Left hindlimb (tissue), 1 donor: ENCODE measurements around the gene TACC2.

Experiments used
- DNase-seq: peaks from one replicate; pipeline ENCODE4 v3.0.0-alpha.2; 2018

The TACC2 gene

DNA sequence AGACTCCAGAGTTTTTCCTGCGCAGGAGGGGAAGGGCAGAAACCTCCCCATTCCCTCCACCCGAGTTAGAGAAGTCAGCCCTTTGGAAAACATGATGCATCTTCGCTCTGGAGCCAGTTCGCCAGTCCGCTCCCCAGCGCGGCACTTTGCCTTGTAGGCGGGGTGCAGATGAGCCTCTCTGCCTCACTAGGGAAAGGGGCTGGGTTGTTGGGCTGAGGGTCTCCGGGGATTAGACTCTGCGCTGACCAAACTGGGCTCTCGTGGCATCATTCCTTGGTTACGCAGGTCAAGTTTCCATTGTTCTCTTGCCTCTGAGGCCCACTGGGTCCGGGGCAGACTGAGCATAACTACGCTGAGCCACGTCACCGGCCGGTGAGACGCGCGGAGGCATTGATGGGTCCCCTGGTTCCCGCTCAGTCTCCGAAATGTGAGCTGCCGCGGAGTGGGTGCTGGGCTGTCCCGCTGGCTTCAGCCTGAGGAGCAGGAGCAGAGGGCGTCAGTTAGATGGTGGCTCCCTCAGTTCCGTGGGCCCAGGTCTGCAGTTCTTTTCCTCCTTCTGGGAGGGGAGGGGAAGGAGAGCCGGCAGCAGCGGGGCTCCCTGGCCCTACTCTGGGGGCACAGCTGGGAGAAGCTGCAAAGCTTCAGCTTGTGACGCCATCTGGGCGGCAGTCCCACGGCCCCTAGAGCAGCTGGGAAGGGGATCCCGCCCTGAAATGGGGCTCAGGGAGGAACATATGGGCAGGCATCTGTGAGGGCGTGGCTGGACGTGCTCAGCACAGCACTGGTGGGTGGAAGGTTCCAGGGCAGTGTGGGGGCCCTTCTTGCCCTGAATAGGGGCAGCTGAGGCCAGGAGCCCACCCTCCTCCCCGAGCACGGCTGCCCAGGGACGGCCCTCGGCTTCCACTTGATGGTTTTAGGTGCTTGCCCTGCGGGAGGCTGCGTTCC, 160.9 kb downstream of the TACC2 start:
- peak; percentile 91 for DNase-seq

DNA sequence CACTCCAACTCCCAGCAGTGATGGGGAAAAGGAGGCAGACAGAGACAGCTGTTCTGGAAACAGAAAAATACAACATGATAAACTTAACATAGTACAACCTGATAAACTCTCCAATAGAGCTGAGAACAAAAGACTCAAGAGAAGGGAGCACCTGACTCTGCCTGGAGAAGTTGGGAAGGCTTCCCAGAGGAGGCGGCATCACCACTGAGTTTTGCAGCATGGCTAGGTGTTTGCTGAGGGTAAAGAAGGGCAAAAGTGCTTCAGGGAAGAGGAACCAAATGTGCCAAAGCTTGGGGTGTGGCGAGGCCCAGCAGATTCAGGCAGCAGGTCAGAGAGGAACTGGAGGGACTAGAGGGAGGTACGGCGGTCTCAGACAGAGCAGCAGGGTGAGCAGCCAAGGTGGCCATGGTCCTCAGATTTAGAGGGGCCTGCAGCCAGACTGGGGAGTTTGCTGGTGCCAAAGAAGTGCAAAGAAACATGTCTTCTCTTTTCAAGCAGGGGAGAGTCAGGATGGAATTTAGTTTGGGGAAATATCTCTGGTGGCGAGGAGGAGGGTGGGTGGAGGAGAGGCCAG, 162.2 kb downstream of the TACC2 start:
- no peak for DNase-seq

DNA sequence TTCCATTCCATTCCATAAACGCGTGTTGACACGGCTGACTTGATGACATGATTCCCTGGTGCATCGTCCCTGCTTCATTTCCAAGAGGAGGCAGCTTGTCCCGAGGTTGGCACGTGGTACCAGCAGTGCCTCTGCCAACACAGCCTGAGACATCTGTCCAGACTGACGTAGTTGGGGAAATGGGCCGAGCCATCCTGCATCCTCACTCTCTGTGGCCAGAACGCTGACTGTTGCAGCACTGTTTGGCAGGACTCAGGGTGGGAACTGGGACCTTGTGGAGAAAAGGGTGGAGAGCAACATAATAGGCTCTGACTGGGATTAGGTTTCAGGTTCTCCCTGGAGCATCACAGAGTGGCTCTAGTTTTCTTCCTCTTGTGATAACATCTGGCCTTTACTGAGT, 163.6 kb downstream of the TACC2 start:
- DNase-seq: peak; percentile 91

DNA sequence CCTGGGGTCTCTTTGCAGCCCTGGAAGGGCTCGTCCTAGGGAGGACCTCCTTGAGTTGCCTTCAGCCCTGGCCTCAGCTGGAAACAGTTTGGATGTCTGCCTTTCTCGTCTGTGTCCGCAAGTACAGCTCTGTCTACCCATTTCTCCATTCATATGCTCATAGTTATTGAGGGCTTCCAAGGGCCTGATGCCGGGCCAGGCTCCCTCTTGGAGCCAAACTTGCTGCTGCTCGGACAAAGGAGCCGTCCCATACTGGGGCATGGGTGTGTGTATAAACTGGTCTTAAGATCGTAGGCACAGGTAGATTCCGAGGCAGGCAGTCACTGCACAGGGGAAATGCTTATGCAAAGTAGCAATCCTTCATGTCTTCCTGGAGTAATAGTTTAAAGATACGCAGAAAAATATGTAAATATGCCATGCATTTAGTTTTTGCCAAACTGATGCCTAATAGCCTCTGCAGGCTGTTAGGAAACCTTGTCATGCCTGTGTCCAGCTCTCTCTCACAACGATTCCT, 165.1 kb downstream of the TACC2 start:
- DNase-seq: no peak

DNA sequence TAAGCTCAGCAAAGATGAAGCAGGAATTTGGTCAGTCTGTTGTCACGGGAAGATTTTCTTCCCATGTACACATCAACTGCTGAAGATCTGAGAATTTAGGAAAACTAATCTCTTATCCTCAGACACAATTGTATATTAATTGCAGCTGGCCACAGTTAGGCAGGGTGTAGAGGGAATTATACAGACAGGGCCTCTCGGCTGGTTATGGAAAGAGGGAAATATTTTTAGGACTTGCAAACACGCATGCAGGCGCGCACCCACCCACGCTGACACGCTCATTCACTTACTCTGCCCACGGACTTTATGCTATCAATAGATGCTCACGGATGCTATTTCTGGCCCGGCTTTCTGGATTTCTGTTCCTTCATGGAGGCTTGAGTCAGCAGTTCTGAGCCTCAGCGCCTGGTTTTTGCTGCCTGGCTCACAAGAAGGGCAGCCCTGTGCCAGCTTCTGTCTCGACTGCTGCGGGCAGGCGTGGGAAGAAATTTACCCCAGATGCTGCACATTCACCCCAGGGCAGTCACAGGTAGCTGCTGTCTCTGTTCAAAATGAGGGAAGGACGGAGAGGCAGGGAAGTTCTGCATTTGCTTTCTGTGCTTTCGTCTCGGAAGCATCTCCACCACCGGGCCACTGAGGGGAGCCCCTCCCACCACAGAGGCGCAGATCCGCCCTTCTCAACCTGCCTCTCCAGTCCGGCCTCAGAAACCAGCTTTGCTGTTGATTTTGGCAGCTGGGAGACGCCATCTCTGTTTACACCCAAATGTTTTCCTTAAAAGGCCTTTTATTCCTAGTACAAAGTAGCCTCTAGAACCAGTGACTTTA, 165.8 kb downstream of the TACC2 start:
- DNase-seq: peak; percentile 66

DNA sequence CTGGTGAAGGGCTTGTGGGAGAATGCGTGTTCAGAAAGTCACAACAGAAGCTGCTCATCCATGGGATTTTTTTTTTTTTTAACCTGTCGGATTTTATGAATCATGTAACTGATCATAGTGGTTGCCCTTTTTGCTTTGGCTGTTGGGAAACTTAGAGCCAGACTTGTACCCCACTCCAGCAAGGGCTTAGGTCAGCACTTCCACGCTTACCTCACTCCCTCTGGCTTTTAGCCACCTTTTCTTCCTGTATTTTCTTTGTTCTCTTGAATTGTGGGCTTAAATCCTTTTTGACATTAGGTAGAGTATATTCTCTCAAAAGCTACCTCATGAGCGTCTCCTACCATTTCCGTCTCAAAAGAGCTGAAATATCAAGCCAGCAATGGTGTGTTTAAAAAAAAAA, 168.5 kb downstream of the TACC2 start:
- DNase-seq: no peak

DNA sequence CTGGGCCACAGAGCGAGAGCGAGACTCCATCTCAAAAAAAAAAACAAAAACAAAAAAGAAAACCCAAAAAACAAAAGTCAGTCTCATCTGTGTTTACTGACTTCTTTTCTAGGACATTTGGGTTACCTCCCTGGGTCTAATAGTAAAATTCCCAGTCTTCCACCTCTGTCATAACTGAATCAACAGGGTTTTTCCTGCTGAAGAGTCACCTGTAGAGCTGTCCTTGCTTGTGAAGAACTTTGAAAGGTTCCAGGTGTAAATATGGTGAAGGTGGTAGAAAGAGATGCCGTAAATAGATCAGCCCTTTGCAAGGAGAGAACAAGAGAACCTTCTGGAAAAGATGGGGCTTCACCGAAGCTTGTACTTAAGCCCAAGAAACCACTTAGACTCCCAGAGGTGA, 169.4 kb downstream of the TACC2 start:
- no peak for DNase-seq

DNA sequence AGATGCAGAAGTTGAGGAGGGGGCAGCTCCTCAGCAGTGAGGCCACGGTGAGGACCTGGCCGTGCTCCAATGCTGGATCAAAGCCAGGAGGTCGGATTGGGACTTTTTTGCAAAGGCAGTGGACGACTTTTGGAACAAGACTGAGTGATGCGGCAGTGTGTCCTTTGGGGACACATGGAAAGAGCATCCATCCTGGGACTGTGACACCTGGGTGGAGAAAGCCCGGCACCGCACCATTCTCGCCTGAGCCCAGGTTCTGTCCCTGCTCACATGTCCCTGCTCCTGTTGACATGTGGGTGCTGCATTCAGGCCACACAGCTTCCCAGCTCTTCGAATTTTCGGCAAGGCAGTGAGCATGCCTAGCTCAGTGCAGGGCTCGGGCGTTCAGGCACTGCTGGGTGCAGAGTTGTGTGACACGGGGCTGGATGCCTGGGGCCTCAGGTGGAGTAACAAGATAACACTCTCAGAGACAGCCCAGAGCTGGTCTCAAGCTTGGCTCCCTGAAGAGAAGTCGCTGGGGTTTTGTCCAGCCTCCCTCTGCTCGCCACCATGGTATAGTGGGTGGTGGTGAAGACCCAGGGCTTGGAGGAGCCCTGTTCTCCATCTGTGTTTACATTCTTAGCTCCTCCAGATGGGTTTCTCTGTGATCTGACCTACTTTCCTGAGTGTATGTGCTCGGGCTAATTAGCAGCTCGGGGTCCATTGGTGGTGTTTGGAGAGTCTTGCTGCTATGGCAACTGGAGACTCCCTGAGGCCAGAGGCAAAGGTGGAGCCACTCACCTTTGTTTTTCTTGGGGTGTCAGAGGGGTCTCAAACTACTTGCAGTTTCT, 170.4 kb downstream of the TACC2 start:
- no peak for DNase-seq

DNA sequence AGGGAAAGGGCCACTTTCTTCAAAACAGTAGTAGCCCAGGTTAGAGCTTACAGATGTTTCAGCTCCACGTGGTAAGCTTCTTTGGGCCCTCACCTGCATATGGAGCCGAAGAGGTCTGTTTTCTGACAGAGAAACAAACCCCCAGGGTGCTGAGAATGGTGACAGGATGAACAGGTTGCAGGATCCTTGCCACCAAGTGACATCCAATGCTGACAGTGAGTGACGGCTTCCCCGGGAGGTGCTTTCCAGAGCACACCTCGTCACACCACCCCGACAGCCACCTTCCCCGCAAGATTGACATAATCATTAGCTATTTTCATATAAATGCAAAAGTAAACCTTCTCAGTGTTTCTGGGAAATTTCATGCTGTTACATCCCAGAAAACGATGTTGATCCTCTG, 172.8 kb downstream of the TACC2 start:
- no peak for DNase-seq

DNA sequence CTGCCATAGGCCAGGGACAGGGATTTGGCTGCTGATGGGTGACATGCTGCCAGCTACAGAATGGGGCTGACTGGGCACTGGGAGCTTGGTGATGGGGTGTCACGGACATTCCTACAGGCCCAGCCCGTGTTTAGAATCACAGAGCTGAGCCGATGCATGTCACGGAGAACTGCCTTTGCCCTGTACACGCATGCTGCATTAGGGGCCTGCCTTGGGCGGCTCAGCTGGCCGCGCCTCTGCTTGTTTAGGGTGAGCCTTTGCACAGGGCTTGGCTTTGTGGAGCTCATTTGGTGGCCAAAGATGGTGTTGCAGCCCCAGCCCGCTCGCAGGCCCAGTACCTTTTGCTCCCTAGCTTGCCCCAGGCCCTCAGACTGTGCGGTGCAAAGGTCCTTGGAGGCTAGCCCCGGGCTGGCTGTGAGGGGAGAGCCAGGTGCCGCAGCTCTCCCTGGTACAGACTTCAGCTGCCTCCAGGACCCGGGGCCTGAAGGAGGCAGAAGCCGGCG, 173.8 kb downstream of the TACC2 start:
- no peak for DNase-seq

DNA sequence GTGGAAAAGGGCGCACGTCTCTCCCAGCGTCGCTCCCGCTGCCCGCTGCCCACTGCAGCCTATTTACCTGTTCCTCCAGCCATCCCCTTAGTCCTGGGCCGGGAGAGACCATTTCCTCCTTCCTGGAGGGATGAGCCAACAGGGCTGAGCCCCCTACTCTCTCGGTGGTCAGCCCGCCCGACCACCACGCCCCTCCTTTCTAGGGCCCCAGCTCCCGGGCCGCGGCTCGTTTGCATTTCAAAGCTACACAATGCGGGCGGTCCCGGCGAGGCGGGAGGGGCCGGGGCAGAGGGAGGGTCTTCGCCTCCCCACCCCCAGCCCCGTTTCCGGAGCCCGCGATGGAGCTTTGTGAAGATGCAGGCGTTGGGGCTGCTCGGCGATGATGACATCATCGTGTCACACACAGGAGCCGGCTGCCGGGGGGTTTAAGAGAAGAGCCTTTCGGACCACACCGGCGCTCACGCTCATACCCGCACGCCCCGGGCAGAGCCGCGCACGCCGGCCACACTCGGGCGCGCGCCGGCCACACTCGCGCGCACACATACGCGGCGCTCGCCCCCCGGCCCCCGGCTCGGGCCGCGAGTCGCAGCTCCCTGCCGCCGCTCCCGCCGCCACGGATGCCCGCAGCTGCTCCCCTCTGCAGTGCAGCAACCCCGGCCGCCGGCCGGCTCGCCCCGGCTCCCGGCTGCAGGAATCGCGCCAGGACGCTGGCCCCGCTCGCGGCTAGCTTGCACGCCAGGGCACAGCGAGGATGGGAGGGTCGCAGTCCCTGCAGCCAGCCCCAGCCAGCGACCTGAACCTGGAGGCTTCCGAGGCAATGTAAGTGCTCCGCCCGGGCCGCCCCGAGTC, 174.4 kb downstream of the TACC2 start:
- no peak for DNase-seq

DNA sequence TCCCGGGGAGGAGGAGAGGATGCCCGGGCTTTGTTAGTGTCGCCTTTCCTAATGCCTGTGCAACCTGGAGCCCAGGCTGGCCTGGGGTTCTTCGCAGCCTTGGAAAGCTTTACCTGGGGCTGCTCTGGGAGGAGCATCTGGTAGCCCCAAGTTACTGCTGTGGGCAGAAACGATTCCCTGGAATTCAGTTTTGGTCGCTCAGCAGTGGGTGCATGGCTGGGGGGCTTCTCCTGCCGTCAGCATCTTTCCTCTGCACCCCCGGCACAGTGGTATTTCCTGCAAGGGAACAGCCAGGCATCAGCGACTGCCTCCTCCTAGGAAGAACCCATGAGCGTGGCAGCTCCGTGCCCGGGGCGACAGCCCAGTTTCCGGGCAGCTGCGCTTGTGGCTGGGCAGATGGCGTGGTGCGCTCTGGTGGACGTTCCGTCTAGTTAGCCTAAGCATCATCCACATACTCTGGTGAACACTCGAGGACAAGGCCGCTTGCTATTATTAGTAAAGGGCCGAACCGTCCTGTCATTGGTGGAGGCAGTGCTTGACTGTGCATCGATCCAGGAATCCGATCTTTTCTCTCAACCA, 175.1 kb downstream of the TACC2 start:
- no peak for DNase-seq

DNA sequence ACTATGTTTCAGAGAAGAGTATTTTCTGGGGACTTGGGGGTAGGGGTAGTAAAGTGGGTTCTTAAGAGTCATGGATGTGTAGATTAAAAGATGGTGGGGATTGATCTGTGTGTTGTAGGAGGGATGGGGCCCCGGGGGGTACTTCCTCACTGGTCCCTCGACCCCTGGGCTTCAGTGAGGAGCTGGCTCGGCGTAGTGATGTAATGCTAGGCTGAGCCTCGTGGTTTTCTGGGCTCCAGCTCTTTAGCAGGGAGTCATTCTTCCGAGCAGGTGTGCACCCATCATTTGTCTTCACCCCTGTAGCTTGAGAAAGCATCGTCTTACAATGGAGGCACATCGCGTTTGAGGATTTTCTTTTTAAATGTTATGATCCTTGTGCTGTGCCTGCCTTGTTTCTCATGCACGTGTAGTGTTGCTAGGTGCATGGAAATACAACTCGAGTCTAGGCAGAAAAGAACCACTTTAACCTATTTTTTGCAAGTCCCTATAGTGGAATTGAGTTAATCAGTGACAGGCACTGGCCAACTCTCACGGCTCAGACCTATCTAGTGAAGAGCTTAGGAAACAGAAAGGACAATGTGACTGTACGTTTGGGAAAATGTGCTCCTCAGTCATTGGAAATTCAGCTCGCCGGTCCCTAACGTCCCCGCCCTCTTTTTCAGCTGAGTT, 176.0 kb downstream of the TACC2 start:
- DNase-seq: no peak

DNA sequence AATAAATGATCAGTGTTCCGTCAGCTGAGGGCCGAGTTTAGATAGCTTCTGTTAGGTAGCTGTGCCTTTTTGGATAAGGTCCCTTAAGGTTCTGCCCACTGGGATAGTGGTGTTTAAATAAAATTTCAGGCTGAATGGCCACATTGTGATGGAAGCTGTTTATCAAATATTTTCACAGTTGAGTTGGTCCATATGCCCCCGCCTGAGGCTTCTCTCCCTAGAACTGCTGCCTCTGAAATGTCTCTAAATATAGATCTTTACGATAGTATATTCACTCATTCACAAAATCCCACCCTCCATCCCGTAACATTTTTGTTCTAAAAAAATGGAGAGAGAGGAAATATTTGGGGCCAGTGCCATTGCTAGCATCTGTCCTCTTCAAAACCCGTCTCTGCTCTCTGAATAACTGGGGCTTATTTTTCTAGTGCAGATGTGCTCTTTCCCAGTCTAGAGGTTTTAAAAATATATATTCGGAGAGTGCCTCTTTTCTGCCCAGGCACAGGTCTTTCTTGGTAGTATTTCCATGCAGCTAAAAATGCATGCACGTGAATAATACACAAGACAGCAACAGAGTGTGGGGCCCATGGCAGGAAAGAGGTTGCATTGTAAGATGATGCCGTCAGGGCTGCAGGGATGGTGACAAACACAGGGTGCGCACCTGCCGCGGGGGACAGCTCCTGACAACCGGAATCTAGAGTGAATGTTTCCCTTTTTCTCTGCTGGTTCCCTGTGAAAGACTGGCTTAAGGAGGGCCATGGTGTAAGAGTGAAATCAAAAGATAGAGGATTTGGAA, 176.7 kb downstream of the TACC2 start:
- DNase-seq: no peak

DNA sequence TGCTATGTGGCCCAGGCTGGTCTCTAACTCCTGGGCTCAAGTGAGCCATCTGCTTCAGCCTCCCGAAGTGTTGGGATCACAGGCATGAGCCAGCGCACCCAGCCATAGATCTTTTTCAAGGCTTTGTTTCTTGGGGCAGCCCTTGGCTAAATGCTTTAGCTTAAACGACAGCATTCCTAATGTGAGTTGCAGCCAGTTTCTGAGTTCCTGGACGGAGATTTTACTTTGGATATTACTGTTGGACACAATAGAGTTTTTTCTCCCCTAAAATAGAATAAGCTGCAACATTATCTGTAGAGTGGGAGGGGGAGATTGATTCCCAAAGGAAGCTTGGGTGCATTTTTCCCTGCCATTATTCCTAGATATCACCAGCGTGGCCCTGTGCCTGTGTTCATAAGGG, 179.1 kb downstream of the TACC2 start:
- no peak for DNase-seq

DNA sequence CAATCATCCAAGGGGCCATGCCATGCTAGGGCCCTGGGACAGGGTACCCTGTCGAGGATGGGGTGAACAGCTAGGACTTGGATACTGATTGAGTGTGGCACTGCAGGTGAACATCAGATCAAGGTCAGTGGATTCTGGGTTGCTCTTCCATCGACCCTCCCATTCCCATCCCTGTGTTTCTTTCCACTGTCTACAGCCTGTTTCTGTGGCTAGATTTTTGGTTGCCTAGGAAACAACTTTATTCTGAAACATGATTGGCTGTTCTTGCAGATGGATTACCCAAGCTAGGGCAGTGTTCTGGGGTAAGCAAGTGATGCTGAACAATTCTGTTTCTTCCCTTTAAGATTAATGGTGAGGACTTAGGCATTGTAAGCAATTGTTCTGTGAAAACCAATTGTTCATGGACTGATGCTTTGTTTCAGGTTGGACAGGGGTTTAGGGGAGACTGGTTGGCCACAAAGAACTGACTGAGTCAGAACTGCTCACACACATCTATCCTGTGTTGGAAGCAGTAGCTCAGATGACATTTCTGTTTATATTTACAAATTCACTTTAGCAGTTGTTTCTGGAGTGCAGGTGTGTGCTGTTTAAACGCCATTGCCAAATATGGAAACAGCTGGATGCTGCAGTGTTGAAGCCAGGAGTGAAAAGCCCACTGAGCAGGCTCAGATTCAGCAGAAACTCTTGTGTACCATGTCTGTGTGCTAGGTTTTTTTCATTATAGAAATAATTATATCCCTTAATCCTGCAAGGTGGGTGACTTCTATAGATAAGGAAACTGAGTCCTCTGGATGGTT, 179.8 kb downstream of the TACC2 start:
- no peak for DNase-seq

DNA sequence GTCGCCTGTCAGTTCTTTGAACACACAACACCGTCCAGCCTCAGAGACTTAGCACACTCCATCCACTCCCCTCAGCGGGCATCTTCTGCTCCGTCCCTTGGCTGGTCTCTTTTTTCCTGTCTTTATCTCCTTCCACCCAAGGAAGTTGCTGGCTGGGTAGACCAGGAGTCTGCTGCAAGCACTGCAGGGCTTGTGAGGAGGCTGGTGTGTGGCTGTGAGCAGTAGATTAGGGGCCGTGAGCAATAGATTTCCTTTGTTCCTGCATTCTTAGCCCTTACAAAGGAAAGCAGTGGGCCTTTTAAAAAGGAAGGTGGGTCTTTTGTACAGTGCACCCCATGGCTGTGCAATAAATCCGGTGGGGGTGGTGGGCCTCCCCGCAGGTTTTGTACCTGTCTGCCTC, 181.8 kb downstream of the TACC2 start:
- DNase-seq: no peak

DNA sequence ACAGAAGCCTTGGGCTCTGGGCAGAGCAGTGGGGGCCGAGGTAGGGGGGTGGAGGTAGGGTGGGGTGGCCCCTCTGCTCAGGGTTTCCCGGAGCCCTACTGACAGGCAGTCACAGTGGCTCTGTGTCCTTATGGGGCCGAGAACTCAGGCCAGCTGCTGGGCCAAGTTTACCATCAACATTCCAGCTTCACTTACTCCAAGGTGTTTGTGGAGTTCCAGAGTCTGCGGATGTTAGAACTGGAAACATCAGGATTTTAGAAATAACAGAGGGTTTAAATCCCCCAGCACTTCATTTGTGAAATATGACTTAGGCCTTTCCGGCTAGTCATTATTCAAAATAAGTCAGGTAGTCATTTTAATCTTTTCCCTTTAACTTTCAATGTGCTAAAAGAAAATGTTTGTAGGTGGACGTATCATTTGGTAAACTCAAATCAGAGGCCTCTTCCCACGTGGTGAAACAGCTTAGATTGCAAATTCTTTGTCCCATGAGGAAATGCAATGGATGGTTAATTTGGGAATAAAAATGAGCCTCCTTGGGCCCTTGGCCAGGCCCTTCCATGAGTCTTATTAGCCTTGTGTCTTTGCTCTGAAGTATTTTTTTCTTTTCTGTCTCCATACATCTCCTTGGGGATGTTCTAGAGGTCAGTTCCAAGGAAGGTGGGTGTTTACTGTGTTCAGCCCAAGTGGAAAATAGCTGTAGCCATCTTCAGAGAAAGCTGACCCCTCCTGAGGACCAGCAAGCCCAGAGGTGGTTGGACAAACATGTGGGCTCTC, 182.5 kb downstream of the TACC2 start:
- DNase-seq: no peak
